ENCODE results near the gene ILRUN. TPM values are rescaled to one million over a fixed set of nuclear protein-coding genes. Genes with fewer than 3 reads are reported as not detected.

ILRUN gene
- total and polyA plus RNA-seq, 2 of the 8 experiments (the other 6 are each of a cell fraction or from before 2014, with no cell fraction given) = 39.2 to 81.2 TPM

DNA sequence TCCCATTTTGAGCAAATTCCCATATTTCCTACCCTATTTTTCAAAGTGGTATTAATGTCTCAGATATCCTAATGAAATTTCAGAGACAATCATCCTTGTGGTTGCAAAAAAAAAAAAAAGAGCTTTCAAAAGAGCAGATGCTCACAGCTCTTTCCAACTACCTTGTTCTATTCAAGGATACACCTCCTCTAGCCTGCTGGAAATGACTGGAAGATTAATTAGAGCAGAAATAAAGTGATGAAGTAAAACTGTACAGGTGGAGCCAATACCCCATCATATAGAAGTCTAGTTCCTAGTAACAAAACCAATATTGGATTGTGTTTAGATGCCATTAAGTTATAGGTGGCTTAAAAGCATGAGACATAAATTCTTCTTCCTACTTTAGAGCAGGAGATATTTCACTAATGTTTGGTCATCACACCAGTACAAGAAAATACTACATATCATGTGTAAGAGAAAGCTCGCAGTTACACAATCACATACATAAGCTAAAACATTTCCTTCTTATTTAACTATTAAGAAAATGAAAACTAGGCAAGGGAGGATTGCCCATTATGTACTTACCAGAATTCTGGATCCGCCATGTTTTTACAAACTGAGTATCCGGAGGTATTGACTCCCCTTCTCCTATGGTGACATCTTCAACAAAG, 42.4 kb downstream of the ILRUN start:
- Histone ChIP-seq H3K14ac (ENCODE audit: insufficient read length) (no peak overlapping the region), H3K23me2 (ENCODE audit: low read depth, low read length) (no peaks in the 10 kb centered on the region), H2BK12ac (ENCODE audit: low read depth, low read length) (no peak overlapping the region), H3K9me3 (ENCODE audit: insufficient read depth in 2 of 2, low read depth in 1 of 2, low read length in 1 of 2) (no peaks in the 10 kb centered on the region), H4K5ac (ENCODE audit: insufficient read length, low read depth, low read length) (no peak overlapping the region), H4K8ac (ENCODE audit: extremely low read depth, insufficient read depth, low read length) (no peak overlapping the region), H2AFZ (ENCODE audit: low read length) (no peak overlapping the region), H3K27me3 (replicated peaks in 1 of 4; ENCODE audit: control insufficient read depth in 3 of 4, extremely low read depth in 1 of 4, insufficient read depth in 3 of 4, low read length in 3 of 4) (no peaks in the 10 kb centered on the region), H3K79me2 (ENCODE audit: control insufficient read depth in 1 of 2, insufficient read depth in 2 of 2, low read length in 2 of 2) (peaks cover 0 to 40% of the 10 kb centered on the region in 2 experiments; a peak in 2 of 4 replicates), H3K23ac (ENCODE audit: insufficient read length) (no peak overlapping the region), H2BK5ac (ENCODE audit: low read depth, low read length) (no peak overlapping the region), H4K20me1 (replicated peaks in 1 of 2; ENCODE audit: control insufficient read depth in 1 of 2, insufficient read depth in 2 of 2, low read length in 2 of 2) (peaks cover 0 to 3% of the 10 kb centered on the region in 2 experiments), H2AK5ac (ENCODE audit: low read depth, low read length) (no peak overlapping the region), H2BK15ac (ENCODE audit: low read length) (no peak overlapping the region), H3K27ac (ENCODE audit: low read depth, low read length) (no peak overlapping the region), H3K18ac (ENCODE audit: extremely low read depth, low read length) (no peak overlapping the region), H3K4me1 (replicated peaks in 1 of 4; ENCODE audit: control insufficient read depth in 3 of 4, insufficient read depth in 4 of 4, low read length in 3 of 4) (peaks cover 0 to 8% (median 3%) of the 10 kb centered on the region in 4 experiments; a peak in 4 of 7 replicates), H3K4me3 (ENCODE audit: extremely low read depth in 1 of 4, insufficient read depth in 2 of 4, low read depth in 3 of 4, low read length in 4 of 4) (no peak overlapping the region), H3K9ac (replicated peaks in 1 of 4; ENCODE audit: extremely low read depth in 1 of 4, low read depth in 3 of 4, low read length in 3 of 4) (no peak overlapping the region), H2BK120ac (replicated peaks; ENCODE audit: low read depth, low read length) (no peak overlapping the region), H3K36me3 (ENCODE audit: control insufficient read depth in 2 of 4, insufficient read depth in 4 of 4, low read length in 3 of 4) (peaks cover 0 to 8% (median 0%) of the 10 kb centered on the region in 4 experiments; a peak in 1 of 8 replicates), H2BK20ac (ENCODE audit: low read length) (no peak overlapping the region), H3K4ac (replicated peaks; ENCODE audit: insufficient read length, low read depth, low read length) (no peak overlapping the region), H3K79me1 (ENCODE audit: low read depth, low read length) (no peaks in the 10 kb centered on the region; the same call in 1 of the 2 replicates), H3K56ac (replicated peaks; ENCODE audit: insufficient read length, low read depth, low read length) (no peak overlapping the region), H4K91ac (replicated peaks; ENCODE audit: insufficient read length, low read length) (no peak overlapping the region), H3K4me2 (ENCODE audit: insufficient read depth in 1 of 2, low read depth in 2 of 2, low read length in 2 of 2) (no peak overlapping the region)
- ChIA-PET CTCF (ENCODE audit: partially characterized antibody) (interaction anchor here (0.6 to 1.2 kb wide), 3 partner anchors 16 to 494 kb away, joined by 3 read pairs; no protein-coding TSS in a partner anchor), POLR2A (ENCODE audit: partially characterized antibody) (no interaction called here)
- TF ChIP-seq NRF1 (IDR thresholded peaks at IDR 0.05; ENCODE audit: low read depth, low read length) (no peak), MAFK (IDR thresholded peaks at IDR 0.05; ENCODE audit: low read depth, low read length) (no peak), SUZ12 (IDR thresholded peaks at IDR 0.05; ENCODE audit: low read length) (no peak), GABPA (IDR thresholded peaks at IDR 0.05; ENCODE audit: borderline replicate concordance, insufficient read depth, low read length) (no peak), KDM1A (IDR thresholded peaks at IDR 0.05; ENCODE audit: borderline replicate concordance, low read length) (no peak), HDAC6 (IDR thresholded peaks at IDR 0.05; ENCODE audit: low read depth, low read length) (no peak), RFX5 (IDR thresholded peaks at IDR 0.05; ENCODE audit: borderline replicate concordance, low read depth, low read length) (no peak), NANOG (IDR thresholded peaks at IDR 0.05; ENCODE audit: insufficient read depth, low read depth, low read length, poor library complexity, severe bottlenecking) (no peak), CBX8 (IDR thresholded peaks at IDR 0.05; ENCODE audit: borderline replicate concordance, low read depth, low read length) (no peak), CBX5 (IDR thresholded peaks at IDR 0.05; ENCODE audit: low read depth, low read length) (no peak)
- 92% methylated on average over 3 of the region's 3 CpGs; no CpG with 5 or more reads in 1 of the 2 experiments for WGBS, 2 experiments (ENCODE audit: extremely low coverage in 1 of 2, insufficient coverage in 1 of 2, insufficient read length in 1 of 2, insufficient replicate concordance in 2 of 2, low coverage in 1 of 2, low lambda C conversion rate in 2 of 2, missing lambda C conversion rate in 1 of 2)
- FAIRE-seq (no peak), DNase-seq (ENCODE audit: low read depth in 1 of 2, low spot score in 2 of 2) (no peak)
